Measurements from ENCODE around the gene GABRD. TPM values are rescaled to one million over a fixed set of nuclear protein-coding genes. Genes with fewer than 3 reads are reported as not detected.

Gene GABRD
- total and polyA plus RNA-seq, 10 of the 15 experiments (the other 5 are each of a cell fraction or from before 2014, with no cell fraction given): not detected

DNA sequence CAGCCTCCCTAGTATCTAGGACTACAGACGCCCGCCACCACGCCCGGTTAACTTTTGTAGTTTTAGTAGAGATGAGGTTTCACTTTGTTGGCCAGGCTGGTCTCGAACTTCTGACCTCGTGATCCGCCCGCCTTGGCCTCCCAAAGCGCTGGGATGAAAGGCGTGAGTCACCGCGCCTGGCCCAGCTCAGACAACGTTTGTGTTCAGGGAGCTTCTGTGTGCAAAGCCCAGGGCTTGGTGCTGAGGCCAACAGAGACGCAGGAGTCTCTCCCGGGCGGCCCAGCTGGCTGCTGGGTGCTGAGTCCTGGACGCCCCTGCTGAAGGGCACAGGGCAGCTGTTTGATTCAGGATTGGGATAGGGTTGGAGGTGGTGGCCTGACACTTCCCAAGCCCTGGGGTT, 34.1 kb downstream of the GABRD start:
- Histone ChIP-seq H3K79me2 (ENCODE audit: control insufficient read depth, insufficient read depth, low read length) (no peaks in the 10 kb centered on the region), H3K4me3 (no peak overlapping the region), H4K20me1 (ENCODE audit: control insufficient read depth, insufficient read depth) (no peaks in the 10 kb centered on the region), H2AFZ (ENCODE audit: control insufficient read depth, low read depth, low read length) (no peak overlapping the region), H3K4me1 (ENCODE audit: control insufficient read depth, insufficient read depth, low read length) (no peaks in the 10 kb centered on the region), H3K27me3 (replicated peaks in 1 of 2; ENCODE audit: control insufficient read depth in 2 of 2, insufficient read depth in 2 of 2, low read length in 1 of 2) (no peaks in the 10 kb centered on the region), H3K9me3 (replicated peaks; ENCODE audit: control insufficient read depth, insufficient read depth, low read length) (no peaks in the 10 kb centered on the region), H3K27ac (ENCODE audit: control insufficient read depth, insufficient read depth) (no peak overlapping the region), H3K36me3 (ENCODE audit: control insufficient read depth in 2 of 2, insufficient read depth in 2 of 2, low read length in 1 of 2) (no peaks in the 10 kb centered on the region), H3K4me2 (ENCODE audit: control insufficient read depth, insufficient read depth) (no peak overlapping the region), H3K9ac (ENCODE audit: control insufficient read depth, insufficient read depth, low read length) (no peak overlapping the region)
- BruUV-seq (replicated peaks): no TSS peak
- 67% methylated on average over 17 of the region's 17 CpGs for WGBS (ENCODE audit: insufficient coverage, insufficient replicate concordance, low lambda C conversion rate, missing lambda C conversion rate)
- RAD21 ChIA-PET (ENCODE audit: unreplicated experiment): no interaction called here
- intact Hi-C loops (cut with micrococcal nuclease; ENCODE audit: unreplicated experiment) (no loop called here), in situ Hi-C loops (cut with MboI) (no loop called here)
- POLR2A ChIA-PET: no interaction called here
- DNase-seq (ENCODE audit: low read depth, low spot score) (no peak), FAIRE-seq (no peak), ATAC-seq (no peak)
- CTCF ChIA-PET: no interaction called here
- SMC1A ChIA-PET (ENCODE audit: uncharacterized antibody, unreplicated experiment): no interaction called here
- TF ChIP-seq RUNX3 (IDR thresholded peaks at IDR 0.05; ENCODE audit: low read length) (no peak), HDAC6 (IDR thresholded peaks at IDR 0.05; ENCODE audit: unreplicated experiment) (no peak), NRF1 (conservative IDR thresholded peaks at IDR 0.05; ENCODE audit: low read depth, low read length) (no peak), CBFB (IDR thresholded peaks at IDR 0.05; ENCODE audit: low read depth) (no peak), NR2C1 (IDR thresholded peaks at IDR 0.05) (no peak), BHLHE40 (IDR thresholded peaks at IDR 0.05; ENCODE audit: borderline replicate concordance in 1 of 2, low read depth in 2 of 2, low read length in 1 of 2) (no peak), TBL1XR1 (IDR thresholded peaks at IDR 0.05; ENCODE audit: low read depth, low read length) (no peak), FOXM1 (IDR thresholded peaks at IDR 0.05; ENCODE audit: low read depth, low read length) (no peak), SUPT20H (IDR thresholded peaks at IDR 0.05; ENCODE audit: borderline replicate concordance, control insufficient read depth, low read depth, low read length) (no peak), NFIC (IDR thresholded peaks at IDR 0.05; ENCODE audit: low read depth, low read length) (no peak), ZSCAN29 (IDR thresholded peaks at IDR 0.05) (no peak)
- TF ChIP-seq, protein P1, sequence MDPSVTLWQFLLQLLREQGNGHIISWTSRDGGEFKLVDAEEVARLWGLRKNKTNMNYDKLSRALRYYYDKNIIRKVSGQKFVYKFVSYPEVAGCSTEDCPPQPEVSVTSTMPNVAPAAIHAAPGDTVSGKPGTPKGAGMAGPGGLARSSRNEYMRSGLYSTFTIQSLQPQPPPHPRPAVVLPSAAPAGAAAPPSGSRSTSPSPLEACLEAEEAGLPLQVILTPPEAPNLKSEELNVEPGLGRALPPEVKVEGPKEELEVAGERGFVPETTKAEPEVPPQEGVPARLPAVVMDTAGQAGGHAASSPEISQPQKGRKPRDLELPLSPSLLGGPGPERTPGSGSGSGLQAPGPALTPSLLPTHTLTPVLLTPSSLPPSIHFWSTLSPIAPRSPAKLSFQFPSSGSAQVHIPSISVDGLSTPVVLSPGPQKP (IDR thresholded peaks at IDR 0.05; ENCODE audit: low read depth, low read length): no peak
- TF ChIP-seq, protein P2, sequence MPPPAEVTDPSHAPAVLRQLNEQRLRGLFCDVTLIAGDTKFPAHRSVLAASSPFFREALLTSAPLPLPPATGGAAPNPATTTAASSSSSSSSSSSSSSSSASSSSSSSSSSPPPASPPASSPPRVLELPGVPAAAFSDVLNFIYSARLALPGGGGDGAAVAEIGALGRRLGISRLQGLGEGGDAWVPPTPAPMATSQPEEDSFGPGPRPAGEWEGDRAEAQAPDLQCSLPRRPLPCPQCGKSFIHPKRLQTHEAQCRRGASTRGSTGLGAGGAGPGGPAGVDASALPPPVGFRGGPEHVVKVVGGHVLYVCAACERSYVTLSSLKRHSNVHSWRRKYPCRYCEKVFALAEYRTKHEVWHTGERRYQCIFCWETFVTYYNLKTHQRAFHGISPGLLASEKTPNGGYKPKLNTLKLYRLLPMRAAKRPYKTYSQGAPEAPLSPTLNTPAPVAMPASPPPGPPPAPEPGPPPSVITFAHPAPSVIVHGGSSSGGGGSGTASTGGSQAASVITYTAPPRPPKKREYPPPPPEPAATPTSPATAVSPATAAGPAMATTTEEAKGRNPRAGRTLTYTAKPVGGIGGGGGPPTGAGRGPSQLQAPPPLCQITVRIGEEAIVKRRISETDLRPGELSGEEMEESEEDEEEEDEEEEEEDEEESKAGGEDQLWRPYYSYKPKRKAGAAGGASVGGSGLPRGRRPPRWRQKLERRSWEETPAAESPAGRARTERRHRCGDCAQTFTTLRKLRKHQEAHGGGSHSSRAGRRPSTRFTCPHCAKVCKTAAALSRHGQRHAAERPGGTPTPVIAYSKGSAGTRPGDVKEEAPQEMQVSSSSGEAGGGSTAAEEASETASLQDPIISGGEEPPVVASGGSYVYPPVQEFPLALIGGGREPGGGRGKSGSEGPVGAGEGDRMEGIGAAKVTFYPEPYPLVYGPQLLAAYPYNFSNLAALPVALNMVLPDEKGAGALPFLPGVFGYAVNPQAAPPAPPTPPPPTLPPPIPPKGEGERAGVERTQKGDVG (CRISPR knock-in tag; IDR thresholded peaks at IDR 0.05): no peak
- TF ChIP-seq, protein P3, sequence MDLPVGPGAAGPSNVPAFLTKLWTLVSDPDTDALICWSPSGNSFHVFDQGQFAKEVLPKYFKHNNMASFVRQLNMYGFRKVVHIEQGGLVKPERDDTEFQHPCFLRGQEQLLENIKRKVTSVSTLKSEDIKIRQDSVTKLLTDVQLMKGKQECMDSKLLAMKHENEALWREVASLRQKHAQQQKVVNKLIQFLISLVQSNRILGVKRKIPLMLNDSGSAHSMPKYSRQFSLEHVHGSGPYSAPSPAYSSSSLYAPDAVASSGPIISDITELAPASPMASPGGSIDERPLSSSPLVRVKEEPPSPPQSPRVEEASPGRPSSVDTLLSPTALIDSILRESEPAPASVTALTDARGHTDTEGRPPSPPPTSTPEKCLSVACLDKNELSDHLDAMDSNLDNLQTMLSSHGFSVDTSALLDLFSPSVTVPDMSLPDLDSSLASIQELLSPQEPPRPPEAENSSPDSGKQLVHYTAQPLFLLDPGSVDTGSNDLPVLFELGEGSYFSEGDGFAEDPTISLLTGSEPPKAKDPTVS (IDR thresholded peaks at IDR 0.05; ENCODE audit: low read depth, low read length): no peak
- TF ChIP-seq, protein P4, sequence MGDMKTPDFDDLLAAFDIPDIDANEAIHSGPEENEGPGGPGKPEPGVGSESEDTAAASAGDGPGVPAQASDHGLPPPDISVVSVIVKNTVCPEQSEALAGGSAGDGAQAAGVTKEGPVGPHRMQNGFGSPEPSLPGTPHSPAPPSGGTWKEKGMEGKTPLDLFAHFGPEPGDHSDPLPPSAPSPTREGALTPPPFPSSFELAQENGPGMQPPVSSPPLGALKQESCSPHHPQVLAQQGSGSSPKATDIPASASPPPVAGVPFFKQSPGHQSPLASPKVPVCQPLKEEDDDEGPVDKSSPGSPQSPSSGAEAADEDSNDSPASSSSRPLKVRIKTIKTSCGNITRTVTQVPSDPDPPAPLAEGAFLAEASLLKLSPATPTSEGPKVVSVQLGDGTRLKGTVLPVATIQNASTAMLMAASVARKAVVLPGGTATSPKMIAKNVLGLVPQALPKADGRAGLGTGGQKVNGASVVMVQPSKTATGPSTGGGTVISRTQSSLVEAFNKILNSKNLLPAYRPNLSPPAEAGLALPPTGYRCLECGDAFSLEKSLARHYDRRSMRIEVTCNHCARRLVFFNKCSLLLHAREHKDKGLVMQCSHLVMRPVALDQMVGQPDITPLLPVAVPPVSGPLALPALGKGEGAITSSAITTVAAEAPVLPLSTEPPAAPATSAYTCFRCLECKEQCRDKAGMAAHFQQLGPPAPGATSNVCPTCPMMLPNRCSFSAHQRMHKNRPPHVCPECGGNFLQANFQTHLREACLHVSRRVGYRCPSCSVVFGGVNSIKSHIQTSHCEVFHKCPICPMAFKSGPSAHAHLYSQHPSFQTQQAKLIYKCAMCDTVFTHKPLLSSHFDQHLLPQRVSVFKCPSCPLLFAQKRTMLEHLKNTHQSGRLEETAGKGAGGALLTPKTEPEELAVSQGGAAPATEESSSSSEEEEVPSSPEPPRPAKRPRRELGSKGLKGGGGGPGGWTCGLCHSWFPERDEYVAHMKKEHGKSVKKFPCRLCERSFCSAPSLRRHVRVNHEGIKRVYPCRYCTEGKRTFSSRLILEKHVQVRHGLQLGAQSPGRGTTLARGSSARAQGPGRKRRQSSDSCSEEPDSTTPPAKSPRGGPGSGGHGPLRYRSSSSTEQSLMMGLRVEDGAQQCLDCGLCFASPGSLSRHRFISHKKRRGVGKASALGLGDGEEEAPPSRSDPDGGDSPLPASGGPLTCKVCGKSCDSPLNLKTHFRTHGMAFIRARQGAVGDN (IDR thresholded peaks at IDR 0.05): no peak
- TF ChIP-seq, protein P5, sequence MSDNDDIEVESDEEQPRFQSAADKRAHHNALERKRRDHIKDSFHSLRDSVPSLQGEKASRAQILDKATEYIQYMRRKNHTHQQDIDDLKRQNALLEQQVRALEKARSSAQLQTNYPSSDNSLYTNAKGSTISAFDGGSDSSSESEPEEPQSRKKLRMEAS (IDR thresholded peaks at IDR 0.05; ENCODE audit: low read depth, low read length): no peak

All from GM12878 (cell line).